Muscle layer of colon (tissue), 2 donors: ENCODE results near the gene WDFY4.

Source experiments
- H3K27ac ChIP-seq: one replicate; pipeline ENCODE4 v1.7.0; 2013; ENCODE audit warnings: low read depth, mild to moderate bottlenecking, low read length, moderate library complexity
- H3K27me3 ChIP-seq, 2 donors: one replicate each; pipeline ENCODE4 v1.7.0; 2013; ENCODE audit warnings: low read length in 2 of 2, mild to moderate bottlenecking in 2 of 2; ENCODE audit not compliant: insufficient read depth in 2 of 2, control insufficient read depth in 1 of 2
- H3K36me3 ChIP-seq: one replicate; pipeline ENCODE4 v1.7.0; 2013; ENCODE audit warnings: mild to moderate bottlenecking, low read length; ENCODE audit not compliant: insufficient read depth
- H3K4me1 ChIP-seq: one replicate; pipeline ENCODE4 v1.7.0; 2013; ENCODE audit warnings: mild to moderate bottlenecking, low read length; ENCODE audit not compliant: insufficient read depth
- H3K4me3 ChIP-seq, 2 donors: one replicate each; pipeline ENCODE4 v1.7.0; 2013; ENCODE audit warnings: low read length in 2 of 2, low read depth in 1 of 2, mild to moderate bottlenecking in 1 of 2, moderate library complexity in 1 of 2
- H3K9ac ChIP-seq: one replicate; pipeline ENCODE4 v1.7.0; 2013; ENCODE audit warnings: low read length
- H3K9me3 ChIP-seq: one replicate; pipeline ENCODE4 v1.7.0; 2013; ENCODE audit warnings: mild to moderate bottlenecking, low read length
- donor health status: abdominal sarcoma.
- donor health status: Adenocarcinoma of cecum.

Gene WDFY4

DNA sequence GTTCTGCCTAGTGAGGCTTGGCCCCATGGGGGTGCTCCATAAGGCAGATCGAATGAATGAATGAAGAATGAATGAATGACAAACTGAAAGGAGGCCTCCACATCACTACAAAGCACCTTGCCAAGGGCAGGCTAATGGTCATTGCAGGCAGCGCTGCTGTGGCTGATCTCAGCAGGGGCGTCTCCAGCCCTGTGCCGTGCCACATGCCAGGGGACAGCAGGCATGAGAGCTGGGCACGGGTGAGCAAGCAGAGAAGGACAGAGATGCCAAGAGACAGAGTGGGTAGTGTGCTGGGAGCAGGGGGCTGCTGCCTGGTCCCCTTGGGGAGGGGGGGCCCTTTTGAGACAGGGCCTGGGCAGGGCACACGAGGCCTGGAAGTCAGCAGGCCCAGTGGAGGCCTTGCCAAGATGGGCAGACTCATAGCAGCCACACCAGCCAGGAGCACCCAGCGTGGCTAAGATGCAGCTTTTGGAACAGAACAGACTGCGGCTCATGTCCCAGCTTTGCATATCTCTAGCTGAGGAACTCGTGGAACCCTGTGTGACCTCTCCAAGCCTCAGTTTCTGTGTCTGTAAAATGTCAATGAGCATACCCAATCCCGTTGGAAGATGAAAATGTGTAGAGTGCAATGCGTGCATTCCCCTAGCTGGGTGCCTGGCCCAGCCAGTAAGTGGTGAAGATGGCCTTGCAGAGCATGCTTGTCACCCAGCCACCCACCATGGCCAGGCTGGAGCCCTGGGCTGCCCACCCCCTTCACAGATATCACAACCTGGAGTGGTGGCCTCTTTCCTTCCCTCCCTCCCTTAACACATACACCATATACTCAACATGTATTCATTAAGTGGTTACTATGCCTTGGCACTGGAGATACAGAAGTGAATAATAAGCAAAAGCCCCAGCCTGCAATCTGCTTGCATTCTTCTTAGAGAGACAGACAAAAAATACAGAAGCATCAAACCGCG lies 316.0 kb downstream of the WDFY4 start:
- no peak overlapping the region for H3K9ac ChIP-seq
- H3K9me3 ChIP-seq: no peaks in the 10 kb centered on the region
- no peak overlapping the region for H3K4me3 ChIP-seq
- H3K27me3 ChIP-seq: no peaks in the 10 kb centered on the region
- H3K36me3 ChIP-seq: no peaks in the 10 kb centered on the region
- no peaks in the 10 kb centered on the region for H3K4me1 ChIP-seq
- no peak overlapping the region for H3K27ac ChIP-seq

DNA sequence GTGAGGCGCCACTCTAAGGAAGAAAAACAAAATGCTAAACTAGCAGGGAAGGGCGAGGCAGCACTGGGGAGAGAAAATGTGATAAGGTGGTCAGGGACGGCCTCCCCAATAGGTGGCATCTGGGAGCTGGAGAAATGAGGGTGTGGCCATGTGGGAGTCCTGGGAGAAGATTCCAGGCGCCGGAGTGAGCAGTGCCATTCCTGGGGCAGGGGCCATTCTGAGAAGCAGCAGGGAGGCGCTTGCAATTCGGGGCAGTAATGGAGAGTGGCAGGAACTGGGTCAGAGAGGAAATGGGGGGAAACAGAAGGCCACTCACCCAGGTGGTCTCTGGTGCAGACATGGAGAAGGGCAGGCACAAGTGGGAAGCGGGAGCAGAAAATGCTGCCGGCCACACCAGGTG lies 316.7 kb downstream of the WDFY4 start:
- Histone ChIP-seq H3K9me3 (no peaks in the 10 kb centered on the region), H3K27ac (no peak overlapping the region), H3K9ac (no peak overlapping the region), H3K4me1 (no peaks in the 10 kb centered on the region), H3K36me3 (no peaks in the 10 kb centered on the region), H3K27me3 (no peaks in the 10 kb centered on the region), H3K4me3 (no peak overlapping the region)

DNA sequence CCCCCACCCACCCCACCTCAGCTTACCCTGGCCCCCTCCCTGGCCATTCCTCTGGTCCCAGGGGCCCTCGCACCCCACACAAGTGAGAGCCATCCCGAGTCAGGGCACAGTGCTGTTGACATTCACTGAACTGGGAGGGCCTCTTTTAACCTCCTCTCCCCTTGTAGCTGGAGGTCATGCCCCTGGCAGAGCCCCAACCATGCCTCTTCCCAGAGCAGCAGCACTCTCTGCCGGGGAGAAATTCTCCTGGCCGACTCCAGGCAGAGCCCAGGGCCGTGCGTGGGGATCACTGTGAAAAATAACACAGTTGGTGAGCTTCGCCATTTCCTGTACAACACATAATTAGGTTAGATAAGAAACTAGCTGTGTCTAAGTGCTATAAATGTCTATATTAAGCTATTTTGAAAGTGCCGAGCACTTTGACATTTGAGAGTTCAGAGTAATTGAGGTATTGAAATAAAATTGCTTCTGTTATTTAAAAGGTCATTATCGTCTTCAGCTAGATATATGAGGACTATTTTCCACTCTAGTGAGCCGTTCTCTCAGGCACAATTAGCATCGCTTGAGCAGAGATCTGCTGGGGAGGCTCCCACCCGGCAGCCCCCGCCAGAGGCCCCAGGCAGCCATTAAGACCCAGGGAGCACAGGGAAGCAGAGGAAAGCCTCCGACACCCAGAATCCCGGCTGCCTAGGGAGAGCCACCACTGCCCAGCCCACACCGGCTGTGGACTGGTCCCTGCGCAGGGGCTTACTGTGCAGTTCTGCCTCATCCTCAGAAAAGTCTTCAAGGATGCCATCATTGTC lies 317.4 kb downstream of the WDFY4 start:
- no peak overlapping the region for H3K4me3 ChIP-seq
- no peaks in the 10 kb centered on the region for H3K27me3 ChIP-seq
- H3K9ac ChIP-seq: no peak overlapping the region
- H3K27ac ChIP-seq: no peak overlapping the region
- no peaks in the 10 kb centered on the region for H3K9me3 ChIP-seq
- H3K4me1 ChIP-seq: no peaks in the 10 kb centered on the region
- H3K36me3 ChIP-seq: no peaks in the 10 kb centered on the region

DNA sequence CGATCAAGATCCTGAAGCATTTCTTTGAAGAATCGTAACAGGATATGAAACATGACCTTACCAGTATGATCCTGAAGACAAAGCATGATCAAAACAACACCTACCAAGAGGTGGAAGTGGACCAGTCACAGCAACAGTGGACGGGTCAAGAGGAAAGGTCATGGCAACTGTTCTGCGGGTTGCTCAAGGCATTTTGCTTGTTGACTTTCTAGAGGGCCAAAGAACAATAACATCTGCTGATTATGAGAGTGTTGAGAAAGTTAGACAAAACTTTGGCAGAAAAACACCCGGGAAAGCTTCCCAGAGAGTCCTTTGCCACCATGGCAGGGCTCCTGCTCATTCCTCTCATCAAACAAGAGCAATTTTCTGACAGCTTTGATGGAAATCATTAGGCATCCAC lies 320.6 kb downstream of the WDFY4 start:
- Histone ChIP-seq H3K9ac (no peak overlapping the region), H3K27me3 (no peaks in the 10 kb centered on the region), H3K9me3 (no peaks in the 10 kb centered on the region), H3K4me1 (peaks cover 13% of the 10 kb centered on the region), H3K27ac (no peak overlapping the region), H3K4me3 (no peak overlapping the region), H3K36me3 (no peaks in the 10 kb centered on the region)

DNA sequence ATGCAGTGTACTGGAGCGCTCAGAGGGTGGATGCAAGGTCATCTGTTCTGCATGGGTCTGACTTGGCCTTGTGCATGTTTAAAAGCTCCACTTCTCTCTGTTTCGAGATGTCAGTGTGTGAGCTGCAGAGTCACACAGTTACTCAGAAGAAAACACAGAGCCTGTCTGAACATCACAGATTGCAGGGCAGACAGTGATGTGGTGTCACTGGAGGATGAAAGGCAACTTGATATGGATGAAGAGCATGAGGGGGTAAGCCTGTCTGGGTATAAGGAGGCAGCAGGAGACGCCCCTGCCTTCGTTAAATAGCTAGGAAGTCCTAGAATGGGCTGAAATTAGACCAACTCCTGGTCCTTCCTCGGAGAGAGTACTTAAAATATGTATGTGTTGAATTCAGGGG lies 322.5 kb downstream of the WDFY4 start:
- H3K27ac ChIP-seq: no peak overlapping the region
- no peaks in the 10 kb centered on the region for H3K9me3 ChIP-seq
- no peak overlapping the region for H3K4me3 ChIP-seq
- peaks cover 13% of the 10 kb centered on the region for H3K4me1 ChIP-seq
- H3K36me3 ChIP-seq: no peaks in the 10 kb centered on the region
- H3K9ac ChIP-seq: no peak overlapping the region
- no peaks in the 10 kb centered on the region for H3K27me3 ChIP-seq

DNA sequence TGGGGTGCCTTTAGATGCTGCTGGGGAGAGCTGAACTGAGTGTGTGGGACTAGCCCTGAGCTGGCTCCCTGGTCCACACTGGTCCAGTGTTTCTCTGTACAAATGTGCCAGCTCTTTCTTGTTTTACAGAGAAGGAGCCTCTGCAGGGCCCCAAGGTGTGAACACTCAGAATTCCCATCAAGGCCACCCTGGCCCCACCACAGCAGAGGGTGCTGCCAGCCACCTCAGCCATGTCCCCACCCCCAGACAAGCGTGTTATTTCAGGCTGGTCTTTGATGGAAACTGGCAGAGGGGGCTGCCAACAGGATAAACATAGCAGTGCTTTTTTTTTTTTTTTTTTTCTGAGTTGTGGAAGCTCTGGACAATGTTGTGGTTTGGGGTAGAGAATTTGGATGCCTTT lies 323.4 kb downstream of the WDFY4 start:
- Histone ChIP-seq H3K27ac (no peak overlapping the region), H3K9ac (no peak overlapping the region), H3K27me3 (no peaks in the 10 kb centered on the region), H3K4me3 (no peak overlapping the region), H3K36me3 (no peaks in the 10 kb centered on the region), H3K9me3 (no peaks in the 10 kb centered on the region), H3K4me1 (peaks cover 15% of the 10 kb centered on the region)

DNA sequence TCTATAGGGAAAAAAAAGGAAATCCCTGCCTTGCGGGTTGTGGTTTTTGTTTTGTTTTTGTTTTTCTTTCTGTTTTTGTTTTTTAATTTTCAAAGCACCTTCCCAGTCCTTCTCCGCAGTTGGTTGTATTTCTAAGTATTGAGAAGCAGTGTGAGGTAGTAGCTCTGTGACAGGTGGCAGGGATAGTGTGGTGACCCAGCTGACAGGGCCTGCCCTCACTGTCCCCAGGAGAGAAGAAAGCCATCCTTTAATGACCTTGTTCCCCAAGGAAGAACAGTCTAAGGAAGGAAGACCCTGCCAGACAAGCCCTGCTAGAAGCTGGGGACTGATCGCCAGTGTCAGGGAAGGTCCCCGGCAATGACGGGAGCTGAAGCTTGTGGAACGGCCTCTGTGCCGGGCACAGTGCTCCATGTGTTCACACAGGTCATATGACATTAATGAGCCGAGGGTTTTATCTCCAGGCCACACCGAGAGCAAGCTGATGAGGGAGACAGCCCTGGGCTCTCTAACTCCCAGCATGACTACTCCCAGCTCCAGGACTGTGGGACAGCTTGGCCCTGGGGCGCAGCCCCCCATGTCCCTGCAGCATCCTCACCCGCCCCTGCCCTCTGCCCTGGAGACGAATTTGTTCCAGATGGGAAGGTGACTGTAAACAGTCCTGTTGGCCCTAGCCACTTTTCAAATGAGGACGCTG lies 324.0 kb downstream of the WDFY4 start:
- Histone ChIP-seq H3K9ac (no peak overlapping the region), H3K4me3 (no peak overlapping the region), H3K9me3 (no peaks in the 10 kb centered on the region), H3K27ac (no peak overlapping the region), H3K36me3 (no peaks in the 10 kb centered on the region), H3K4me1 (peaks cover 21% of the 10 kb centered on the region), H3K27me3 (no peaks in the 10 kb centered on the region)

DNA sequence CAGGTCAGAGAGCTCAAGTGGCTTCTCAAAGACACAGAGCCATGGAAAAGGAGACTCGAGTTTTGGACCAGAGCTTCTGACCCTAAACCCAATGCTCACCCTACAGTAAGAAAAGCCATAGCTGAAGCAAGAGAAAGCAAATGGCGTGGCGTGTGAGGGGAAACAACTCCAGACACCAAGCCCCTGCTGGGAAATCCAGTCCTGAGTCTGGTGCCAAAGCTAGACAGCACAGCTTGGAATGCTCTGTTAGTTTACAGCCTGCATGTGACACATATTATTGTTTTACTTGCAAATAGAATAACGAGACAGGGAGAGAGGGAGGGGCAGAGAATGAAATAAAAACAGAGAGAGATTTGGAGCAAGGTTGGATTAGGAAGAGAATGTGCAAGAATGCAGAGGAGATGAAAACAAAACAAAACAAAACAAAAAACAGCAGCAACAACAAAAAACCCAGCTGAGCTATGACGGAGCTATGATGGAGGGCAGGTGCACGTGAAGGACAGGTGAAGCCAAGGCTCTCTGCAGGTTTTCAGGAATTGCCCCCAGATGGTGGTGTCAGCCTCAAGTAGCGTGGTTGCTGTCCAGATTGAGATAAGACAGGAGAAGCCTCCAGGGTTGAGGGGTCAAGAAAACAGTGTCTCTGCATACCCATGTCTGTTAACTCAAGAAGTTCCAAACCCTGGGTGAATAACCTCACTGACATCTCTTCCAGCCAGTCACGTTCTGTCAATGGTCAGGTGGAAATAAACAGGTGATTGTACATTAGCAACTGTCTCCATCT lies 324.7 kb downstream of the WDFY4 start:
- no peaks in the 10 kb centered on the region for H3K36me3 ChIP-seq
- no peak overlapping the region for H3K27ac ChIP-seq
- no peaks in the 10 kb centered on the region for H3K27me3 ChIP-seq
- no peak overlapping the region for H3K4me3 ChIP-seq
- no peak overlapping the region for H3K9ac ChIP-seq
- H3K9me3 ChIP-seq: no peaks in the 10 kb centered on the region
- peaks cover 21% of the 10 kb centered on the region for H3K4me1 ChIP-seq

DNA sequence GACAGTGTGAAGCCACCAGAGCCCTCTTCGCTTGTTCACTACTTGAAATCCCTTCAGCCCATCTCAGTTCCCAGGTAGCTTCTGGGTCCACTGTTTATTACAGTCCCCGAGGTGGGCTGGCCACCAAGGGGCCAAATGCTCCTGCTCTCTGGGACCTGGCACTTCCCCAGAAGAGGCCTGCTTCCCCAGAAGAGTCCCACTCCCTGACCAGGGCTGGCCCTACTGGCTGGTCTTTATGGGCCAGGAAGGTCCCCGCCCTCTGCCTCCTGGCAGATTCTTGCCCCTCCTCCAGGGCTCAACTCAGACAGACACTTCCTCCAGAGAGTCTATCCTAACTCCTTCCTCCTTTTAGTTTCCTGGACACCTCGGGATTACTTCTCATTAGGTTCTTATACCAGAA lies 325.6 kb downstream of the WDFY4 start:
- no peaks in the 10 kb centered on the region for H3K27me3 ChIP-seq
- no peak overlapping the region for H3K4me3 ChIP-seq
- no peak overlapping the region for H3K27ac ChIP-seq
- H3K9me3 ChIP-seq: no peaks in the 10 kb centered on the region
- peaks cover 21% of the 10 kb centered on the region for H3K4me1 ChIP-seq
- no peak overlapping the region for H3K9ac ChIP-seq
- no peaks in the 10 kb centered on the region for H3K36me3 ChIP-seq

DNA sequence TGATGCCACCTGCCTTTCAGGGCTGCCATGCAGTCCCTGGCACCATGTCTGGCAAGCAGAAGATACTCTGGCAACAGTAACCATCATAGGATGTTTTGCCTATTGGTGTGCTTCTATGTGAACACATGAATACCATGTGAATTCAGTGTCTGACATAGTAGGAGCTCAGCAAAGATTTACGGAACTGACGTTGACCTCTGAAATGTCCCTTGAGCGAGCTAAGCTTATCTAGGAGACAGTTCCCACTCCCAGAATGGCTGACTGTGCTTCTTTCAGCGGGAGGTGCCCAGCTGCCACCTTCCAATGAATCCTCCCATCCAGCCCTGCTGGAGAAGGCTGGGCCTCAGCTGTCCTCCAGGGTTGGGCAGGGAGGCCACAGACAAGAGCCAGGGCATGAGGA lies 326.2 kb downstream of the WDFY4 start:
- no peaks in the 10 kb centered on the region for H3K9me3 ChIP-seq
- no peak overlapping the region for H3K27ac ChIP-seq
- H3K27me3 ChIP-seq: no peaks in the 10 kb centered on the region
- H3K4me1 ChIP-seq: peaks cover 21% of the 10 kb centered on the region
- H3K36me3 ChIP-seq: no peaks in the 10 kb centered on the region
- no peak overlapping the region for H3K4me3 ChIP-seq
- H3K9ac ChIP-seq: no peak overlapping the region

DNA sequence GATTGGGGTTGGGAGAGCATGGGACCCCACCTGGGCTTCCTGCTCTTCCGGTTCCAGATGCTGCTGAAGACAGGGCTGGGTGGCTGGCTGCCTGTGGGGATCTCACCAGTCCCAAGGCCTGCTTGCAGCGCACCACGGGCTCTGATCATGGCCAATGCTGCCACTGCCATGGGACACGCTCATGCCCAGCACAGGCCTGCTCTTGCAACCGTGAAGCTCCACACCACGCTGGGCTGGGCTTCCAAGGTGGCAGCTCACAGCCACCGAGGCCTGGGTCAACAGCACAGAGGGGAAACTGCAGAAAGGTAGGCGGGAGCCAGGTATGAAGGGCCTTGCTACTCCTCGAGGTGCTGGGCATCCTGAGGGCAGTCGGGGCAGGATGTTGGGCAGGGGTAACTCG lies 327.1 kb downstream of the WDFY4 start:
- Histone ChIP-seq H3K27ac (no peak overlapping the region), H3K9ac (no peak overlapping the region), H3K4me3 (no peak overlapping the region), H3K27me3 (no peaks in the 10 kb centered on the region), H3K9me3 (no peaks in the 10 kb centered on the region), H3K4me1 (peaks cover 21% of the 10 kb centered on the region), H3K36me3 (no peaks in the 10 kb centered on the region)
